ENCODE results near the gene RASGRF2.

DNA sequence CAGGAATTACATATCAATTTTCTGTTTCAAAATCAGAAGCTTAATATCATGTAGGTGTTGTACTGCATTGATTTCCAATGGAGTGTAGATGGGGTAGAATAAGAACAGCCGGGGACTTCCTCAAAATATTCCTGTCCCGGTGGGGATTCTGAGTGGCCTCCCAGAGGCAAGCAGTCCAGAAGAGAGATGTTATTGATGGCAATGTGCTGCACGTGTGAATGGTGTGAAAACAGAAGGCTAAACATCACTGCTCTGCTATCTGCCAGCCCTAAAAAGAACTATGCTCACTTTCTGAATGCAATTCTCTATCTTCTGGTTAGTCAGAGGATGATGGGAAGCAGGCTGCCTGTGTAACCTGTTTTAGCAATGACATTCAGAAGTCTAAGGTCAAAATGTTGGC is 181.9 kb downstream of the RASGRF2 start:
- TF ChIP-seq JUND (IDR thresholded peaks at IDR 0.05; ENCODE audit: low read length) (no peak), POLR2AphosphoS5 (IDR thresholded peaks at IDR 0.05; ENCODE audit: low read depth, low read length) (no peak), POLR2A (IDR thresholded peaks at IDR 0.05; ENCODE audit: control extremely low read depth in 1 of 2, low read depth in 2 of 2, low read length in 2 of 2) (no peak), RBBP5 (IDR thresholded peaks at IDR 0.05; ENCODE audit: borderline replicate concordance, low read depth, low read length) (no peak), TAF1 (IDR thresholded peaks at IDR 0.05; ENCODE audit: low read depth, low read length) (no peak), YY1 (IDR thresholded peaks at IDR 0.05; ENCODE audit: low read depth, low read length) (no peak), GABPA (IDR thresholded peaks at IDR 0.05; ENCODE audit: borderline replicate concordance, insufficient read depth, low read length) (no peak)
- TF ChIP-seq, protein P1, sequence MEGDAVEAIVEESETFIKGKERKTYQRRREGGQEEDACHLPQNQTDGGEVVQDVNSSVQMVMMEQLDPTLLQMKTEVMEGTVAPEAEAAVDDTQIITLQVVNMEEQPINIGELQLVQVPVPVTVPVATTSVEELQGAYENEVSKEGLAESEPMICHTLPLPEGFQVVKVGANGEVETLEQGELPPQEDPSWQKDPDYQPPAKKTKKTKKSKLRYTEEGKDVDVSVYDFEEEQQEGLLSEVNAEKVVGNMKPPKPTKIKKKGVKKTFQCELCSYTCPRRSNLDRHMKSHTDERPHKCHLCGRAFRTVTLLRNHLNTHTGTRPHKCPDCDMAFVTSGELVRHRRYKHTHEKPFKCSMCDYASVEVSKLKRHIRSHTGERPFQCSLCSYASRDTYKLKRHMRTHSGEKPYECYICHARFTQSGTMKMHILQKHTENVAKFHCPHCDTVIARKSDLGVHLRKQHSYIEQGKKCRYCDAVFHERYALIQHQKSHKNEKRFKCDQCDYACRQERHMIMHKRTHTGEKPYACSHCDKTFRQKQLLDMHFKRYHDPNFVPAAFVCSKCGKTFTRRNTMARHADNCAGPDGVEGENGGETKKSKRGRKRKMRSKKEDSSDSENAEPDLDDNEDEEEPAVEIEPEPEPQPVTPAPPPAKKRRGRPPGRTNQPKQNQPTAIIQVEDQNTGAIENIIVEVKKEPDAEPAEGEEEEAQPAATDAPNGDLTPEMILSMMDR (IDR thresholded peaks at IDR 0.05; ENCODE audit: control extremely low read depth in 1 of 3, insufficient read depth in 1 of 3, low read depth in 1 of 3, low read length in 3 of 3), result no peak

All from H1 (cell line).